Transverse colon (tissue), 4 donors: ENCODE data around the gene SLC22A15.

Experiments
- EP300 ChIP-seq: sonication (generic); formaldehyde crosslinking; IDR thresholded peaks from one replicate; pipeline ENCODE4 v1.6.1; 2017; ENCODE audit warnings: antibody characterized with exemption, low read depth
- POLR2A ChIP-seq: fragments of 450-650 bp; IDR thresholded peaks from one replicate; pipeline ENCODE4 v1.6.1; 2016; ENCODE audit warnings: antibody characterized with exemption, mild to moderate bottlenecking, moderate library complexity
- POLR2AphosphoS5 ChIP-seq, 3 donors: sonication (generic); formaldehyde crosslinking; IDR thresholded peaks; one replicate each; pipeline ENCODE4 v1.6.1; 2016; ENCODE audit warnings: antibody characterized with exemption in 3 of 3
- TF ChIP-seq, protein P1 (sequence below), 5 experiments: fragments of 200-600 bp in 3 of 5; fragments of 450-650 bp in 2 of 5; sonication (generic) in 3 of 5; IDR thresholded peaks; 1 replicate in 2 of 5; 2 replicates in 3 of 5; pipeline ENCODE4 v1.5.1; 2016 to 2017; ENCODE audit warnings: antibody characterized with exemption in 5 of 5, inconsistent platforms in 3 of 5, mild to moderate bottlenecking in 2 of 5, moderate library complexity in 1 of 5

DNA sequence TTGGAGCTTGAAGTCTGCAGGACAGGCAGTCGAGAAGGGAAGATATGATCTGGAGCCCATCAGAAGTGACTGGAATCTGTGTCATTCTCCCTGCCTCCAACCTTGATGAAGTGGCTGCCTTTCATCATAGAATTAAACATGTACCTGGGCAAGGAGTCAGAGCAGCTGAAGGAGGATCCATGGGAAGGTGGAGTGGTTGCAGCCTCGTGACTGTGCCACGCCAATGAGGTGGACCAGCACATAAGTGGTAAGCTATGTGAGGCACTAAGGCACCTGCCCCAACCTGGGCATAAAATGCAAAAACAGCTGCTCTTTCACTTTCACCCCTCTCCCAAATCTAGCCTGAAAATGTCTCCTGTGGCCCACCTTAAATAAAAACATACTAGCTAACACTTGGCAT lies 7.3 kb downstream of the SLC22A15 start:
- TF ChIP-seq, protein P1, sequence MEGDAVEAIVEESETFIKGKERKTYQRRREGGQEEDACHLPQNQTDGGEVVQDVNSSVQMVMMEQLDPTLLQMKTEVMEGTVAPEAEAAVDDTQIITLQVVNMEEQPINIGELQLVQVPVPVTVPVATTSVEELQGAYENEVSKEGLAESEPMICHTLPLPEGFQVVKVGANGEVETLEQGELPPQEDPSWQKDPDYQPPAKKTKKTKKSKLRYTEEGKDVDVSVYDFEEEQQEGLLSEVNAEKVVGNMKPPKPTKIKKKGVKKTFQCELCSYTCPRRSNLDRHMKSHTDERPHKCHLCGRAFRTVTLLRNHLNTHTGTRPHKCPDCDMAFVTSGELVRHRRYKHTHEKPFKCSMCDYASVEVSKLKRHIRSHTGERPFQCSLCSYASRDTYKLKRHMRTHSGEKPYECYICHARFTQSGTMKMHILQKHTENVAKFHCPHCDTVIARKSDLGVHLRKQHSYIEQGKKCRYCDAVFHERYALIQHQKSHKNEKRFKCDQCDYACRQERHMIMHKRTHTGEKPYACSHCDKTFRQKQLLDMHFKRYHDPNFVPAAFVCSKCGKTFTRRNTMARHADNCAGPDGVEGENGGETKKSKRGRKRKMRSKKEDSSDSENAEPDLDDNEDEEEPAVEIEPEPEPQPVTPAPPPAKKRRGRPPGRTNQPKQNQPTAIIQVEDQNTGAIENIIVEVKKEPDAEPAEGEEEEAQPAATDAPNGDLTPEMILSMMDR (IDR thresholded peaks at IDR 0.05), result no peak
- TF ChIP-seq EP300 (no peak), POLR2AphosphoS5 (IDR thresholded peaks at IDR 0.05) (no peak), POLR2A (no peak)
